ENCODE data around the gene C5orf34.

DNA sequence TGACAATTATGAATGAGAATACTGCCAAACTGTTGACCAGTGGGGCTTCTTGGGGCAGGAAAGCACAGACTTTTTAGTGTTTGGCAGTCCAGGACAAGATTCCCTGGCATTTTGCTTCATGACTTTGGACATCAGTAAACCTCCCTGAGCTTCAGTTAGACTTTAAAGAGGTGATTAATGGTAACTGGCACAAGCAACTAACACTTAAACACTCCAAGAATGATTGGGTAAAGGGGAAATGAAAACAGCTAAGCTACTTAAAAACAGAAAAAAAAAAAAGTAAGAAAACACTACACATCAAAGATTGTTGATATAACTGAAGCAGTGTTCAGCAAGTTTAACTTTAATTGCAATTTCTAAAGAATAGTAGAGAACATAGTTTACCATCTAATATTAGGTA lies 28.5 kb upstream of the C5orf34 start:
- no peak for TF ChIP-seq CTCF (IDR thresholded peaks at IDR 0.05; ENCODE audit: low read length)
- TF ChIP-seq EZH2 (IDR thresholded peaks at IDR 0.05; ENCODE audit: borderline replicate concordance, low read length): no peak

Measured in OCI-LY1 (cell line).